DMS79 treated with DMSO at 0.1 percent for 48 hours (cell line): Measurements from ENCODE around the gene RP9.

ENCODE experiments used
- DNase-seq: peaks from one replicate; lab custom pipeline; 2025; lab: John Stamatoyannopoulos, UW

RP9 gene

GRCh38 chr7:33062782-33063443, 46.3 kb downstream of the RP9 start:
- DNase-seq: peak; percentile 93

GRCh38 chr7:33062023-33062781, 47.0 kb downstream of the RP9 start, which contains the start of gene NT5C3A:
Gene NT5C3A (minus strand): TSS chr7:33062776. CDS start chr7:33062705, 71 bp downstream.
- no peak for DNase-seq

GRCh38 chr7:33061282-33061937, 47.8 kb downstream of the RP9 start:
- DNase-seq: no peak

DNA sequence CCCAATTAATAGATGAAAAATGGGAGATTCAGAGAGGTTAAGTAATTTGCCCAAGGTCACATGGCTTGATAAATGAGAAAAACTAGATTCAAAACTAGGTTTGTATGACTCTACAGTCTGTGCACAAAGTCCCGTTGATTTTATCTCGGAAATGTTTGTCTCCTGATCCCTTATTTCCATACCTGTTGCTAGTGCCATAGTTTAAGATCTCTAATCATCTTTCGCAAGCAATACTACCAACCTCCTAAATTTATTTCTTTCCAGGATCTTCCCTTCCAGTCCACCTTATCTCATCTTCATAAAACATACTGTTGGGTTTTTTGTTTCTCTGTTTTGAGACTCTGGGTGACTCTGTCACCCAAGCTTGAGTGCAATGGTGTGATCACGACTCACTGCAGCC, 49.6 kb downstream of the RP9 start:
- no peak for DNase-seq

GRCh38 chr7:33055158-33055557, 54.0 kb downstream of the RP9 start:
- no peak for DNase-seq

GRCh38 chr7:33054261-33054964, 54.8 kb downstream of the RP9 start:
- no peak for DNase-seq

GRCh38 chr7:33053721-33054120, 55.5 kb downstream of the RP9 start:
- no peak for DNase-seq

DNA sequence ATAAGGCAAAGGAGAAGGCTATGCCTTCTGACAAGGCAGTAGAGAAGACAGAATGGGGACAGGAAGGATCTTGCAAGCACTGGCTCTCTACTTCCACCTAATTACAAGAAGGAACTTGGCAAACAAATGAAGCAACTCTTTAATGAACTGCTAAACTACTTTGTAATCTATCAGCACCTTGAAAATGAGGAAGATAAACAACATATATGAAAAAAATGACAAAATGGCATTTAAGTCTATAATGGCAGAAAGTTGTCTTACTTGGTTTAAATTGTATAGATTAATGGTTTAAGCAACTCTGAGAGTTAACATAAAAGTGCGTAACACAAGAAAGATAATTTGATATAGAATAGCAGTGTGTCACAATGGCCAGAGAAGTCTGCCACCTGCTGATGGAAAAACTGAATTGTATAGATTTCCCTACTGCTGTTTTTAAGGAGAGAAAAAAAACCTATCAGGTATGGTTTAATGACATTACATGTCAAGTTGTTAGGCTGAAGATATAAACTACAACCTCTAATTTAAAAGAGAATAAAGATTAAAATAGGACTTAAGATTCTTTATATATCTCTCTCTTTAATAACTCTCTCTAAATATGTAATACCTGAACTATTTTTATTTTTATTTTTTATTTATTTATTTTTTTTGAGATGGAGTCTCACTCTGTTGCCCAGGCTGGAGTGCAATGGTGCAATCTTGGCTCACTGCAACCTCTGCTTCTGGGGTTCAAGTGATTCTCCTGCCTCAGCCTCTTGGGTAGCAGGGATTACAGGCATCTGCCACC, 58.5 kb downstream of the RP9 start:
- DNase-seq: peak; percentile 38

DNA sequence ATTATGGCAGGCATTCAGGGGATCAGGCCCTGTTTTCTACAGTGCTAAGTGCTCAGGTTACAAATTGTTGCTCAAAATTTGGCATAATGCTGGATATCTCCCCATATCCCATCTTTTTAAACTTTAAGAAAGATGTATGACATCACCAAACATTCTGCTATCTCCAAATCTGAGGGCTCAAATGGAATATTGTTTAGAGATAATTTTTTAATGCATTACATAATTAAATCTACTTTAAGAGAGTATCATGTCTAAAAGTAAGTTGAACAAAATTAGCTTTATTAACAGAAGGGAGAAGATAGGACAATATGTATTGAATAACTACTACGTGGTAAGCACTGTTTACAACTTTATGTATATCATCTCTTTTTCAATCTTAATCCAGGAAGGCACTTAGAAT, 60.5 kb downstream of the RP9 start:
- DNase-seq: no peak

DNA sequence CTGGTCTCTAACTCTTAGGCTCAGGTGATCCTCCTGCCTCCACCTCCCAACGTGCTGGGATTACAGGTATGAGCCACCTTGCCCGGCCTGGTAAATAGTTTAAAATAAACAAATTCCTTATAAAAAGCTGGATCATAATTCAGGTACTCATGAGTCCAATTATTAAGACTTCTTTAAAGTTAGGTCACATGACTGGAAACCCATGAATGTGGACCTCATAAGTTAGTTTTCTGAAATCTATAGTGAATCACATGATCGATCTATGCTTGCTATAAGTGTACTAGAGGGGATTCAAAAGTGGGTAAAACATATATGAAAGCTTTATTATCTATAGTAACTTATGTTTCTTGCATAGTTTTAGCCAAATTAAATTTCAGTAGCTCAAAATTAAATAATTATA, 60.9 kb downstream of the RP9 start:
- no peak for DNase-seq

DNA sequence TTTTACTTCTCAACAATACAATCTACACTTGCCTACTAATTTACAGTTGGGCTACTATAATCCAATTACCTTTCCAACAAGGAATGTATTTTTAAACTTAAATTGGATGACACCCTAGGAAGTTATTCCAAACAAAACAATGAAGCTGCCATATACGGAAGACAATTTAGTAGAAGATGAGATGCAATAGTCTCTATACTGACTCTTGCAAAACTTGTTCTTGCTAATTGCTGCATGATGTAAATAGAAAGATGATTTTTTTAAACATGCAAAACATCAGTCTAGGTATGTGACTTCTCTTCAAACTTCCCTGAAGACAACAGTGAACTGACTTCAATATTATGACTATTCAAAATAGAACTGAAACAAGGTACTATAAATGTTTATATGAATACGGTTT, 64.2 kb downstream of the RP9 start:
- no peak for DNase-seq
